ENCODE measurements around the gene ARHGEF9. TPM values are rescaled to one million over a fixed set of nuclear protein-coding genes. Genes with fewer than 3 reads are reported as not detected.
A peak's percentile ranks its signal among the peaks of the same experiment; 100 is the strongest.

Gene ARHGEF9
- polyA plus RNA-seq, 1 donor (not counting 4 experiments of a cell fraction or from before 2014, with no cell fraction given) = 16.0 TPM

DNA sequence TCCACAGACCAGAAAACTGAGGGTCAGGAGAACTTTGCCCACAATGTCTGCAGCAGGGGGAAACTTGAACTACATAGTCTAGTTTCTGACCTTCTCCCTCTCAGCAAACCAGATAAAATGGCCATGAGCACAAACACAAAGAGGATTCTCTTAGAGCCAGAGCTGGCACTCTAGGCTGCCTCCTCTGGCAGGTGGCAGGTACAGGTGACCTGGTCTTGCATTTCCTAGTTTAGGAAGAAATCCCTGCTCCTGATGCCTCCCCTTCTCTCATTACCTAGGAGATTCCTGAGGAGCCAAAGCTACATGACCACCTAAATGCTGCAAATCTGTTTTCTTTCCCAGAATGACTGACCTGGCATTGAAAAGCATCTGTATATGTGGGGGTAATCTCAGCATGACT is 45.1 kb downstream of the ARHGEF9 start:
- Histone ChIP-seq H3K4me3 (ENCODE audit: control insufficient read depth in 2 of 3, extremely low read depth in 1 of 3, insufficient read depth in 2 of 3, low read depth in 1 of 3, low read length in 3 of 3) (no peak overlapping the region), H3K4me1 (ENCODE audit: control insufficient read depth, extremely low read depth, insufficient read depth, low read length) (no peaks in the 10 kb centered on the region), H3K9ac (ENCODE audit: control insufficient read depth, extremely low read depth, insufficient read depth, low read length) (no peak overlapping the region), H3K27ac (ENCODE audit: control insufficient read depth, insufficient read depth, low read length) (no peak overlapping the region), H3K4me2 (ENCODE audit: control insufficient read depth, extremely low read depth, insufficient read depth, low read depth, low read length) (no peak overlapping the region), H3K9me3 (ENCODE audit: control insufficient read depth, low read depth, low read length) (no peaks in the 10 kb centered on the region), H3K79me2 (ENCODE audit: control insufficient read depth, insufficient read depth, low read length) (no peaks in the 10 kb centered on the region), H3K9me1 (ENCODE audit: control insufficient read depth, extremely low read depth, insufficient read depth, low read length) (no peaks in the 10 kb centered on the region), H3K27me3 (ENCODE audit: control insufficient read depth, extremely low read depth, insufficient read depth, low read length) (no peaks in the 10 kb centered on the region), H4K20me1 (ENCODE audit: control insufficient read depth, extremely low read depth, insufficient read depth, low read length) (no peaks in the 10 kb centered on the region), H3K36me3 (ENCODE audit: control insufficient read depth in 2 of 2, extremely low read depth in 1 of 2, insufficient read depth in 2 of 2, low read length in 2 of 2) (no peaks in the 10 kb centered on the region), H2AFZ (ENCODE audit: control insufficient read depth, low read length) (no peak overlapping the region)
- TF ChIP-seq, protein P1, sequence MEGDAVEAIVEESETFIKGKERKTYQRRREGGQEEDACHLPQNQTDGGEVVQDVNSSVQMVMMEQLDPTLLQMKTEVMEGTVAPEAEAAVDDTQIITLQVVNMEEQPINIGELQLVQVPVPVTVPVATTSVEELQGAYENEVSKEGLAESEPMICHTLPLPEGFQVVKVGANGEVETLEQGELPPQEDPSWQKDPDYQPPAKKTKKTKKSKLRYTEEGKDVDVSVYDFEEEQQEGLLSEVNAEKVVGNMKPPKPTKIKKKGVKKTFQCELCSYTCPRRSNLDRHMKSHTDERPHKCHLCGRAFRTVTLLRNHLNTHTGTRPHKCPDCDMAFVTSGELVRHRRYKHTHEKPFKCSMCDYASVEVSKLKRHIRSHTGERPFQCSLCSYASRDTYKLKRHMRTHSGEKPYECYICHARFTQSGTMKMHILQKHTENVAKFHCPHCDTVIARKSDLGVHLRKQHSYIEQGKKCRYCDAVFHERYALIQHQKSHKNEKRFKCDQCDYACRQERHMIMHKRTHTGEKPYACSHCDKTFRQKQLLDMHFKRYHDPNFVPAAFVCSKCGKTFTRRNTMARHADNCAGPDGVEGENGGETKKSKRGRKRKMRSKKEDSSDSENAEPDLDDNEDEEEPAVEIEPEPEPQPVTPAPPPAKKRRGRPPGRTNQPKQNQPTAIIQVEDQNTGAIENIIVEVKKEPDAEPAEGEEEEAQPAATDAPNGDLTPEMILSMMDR (optimal IDR thresholded peaks at IDR 0.05 in 1 of 3, IDR thresholded peaks at IDR 0.05 in 1 of 3, conservative IDR thresholded peaks at IDR 0.05 in 1 of 3; ENCODE audit: extremely low read depth in 1 of 3, insufficient read depth in 2 of 3, low read length in 3 of 3) = peak in 1 of 3 experiments; percentile 37
- no peak for TF ChIP-seq EZH2 (IDR thresholded peaks at IDR 0.05; ENCODE audit: low read length)
- dilution Hi-C loops (cut with MboI; ENCODE audit: extremely low pct_ligation_motif_present, low sequenced_read_pairs) = no loop called here
- DNase-seq (ENCODE audit: low read depth, low spot score) = no peak
- no peak for FAIRE-seq

DNA sequence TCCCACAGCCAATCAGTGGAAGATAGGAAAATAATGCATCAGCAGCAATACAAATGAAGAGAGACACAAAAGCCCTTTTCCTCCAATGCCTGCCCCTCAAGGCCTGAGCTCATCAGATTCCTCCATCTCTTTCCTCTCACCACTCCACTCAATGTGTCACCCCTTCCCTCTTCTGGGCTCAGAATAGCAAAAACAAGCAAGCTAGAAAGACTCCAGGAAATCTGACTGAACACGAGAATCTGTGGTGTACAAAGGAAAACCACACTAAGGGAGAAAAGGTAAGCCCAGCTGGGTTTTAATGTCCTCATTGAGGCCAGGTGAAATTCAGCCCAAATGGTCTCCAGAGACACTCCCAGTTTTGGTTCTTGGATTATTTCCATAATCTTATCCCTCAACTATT is 46.3 kb downstream of the ARHGEF9 start:
- Histone ChIP-seq H3K9me3 (ENCODE audit: control insufficient read depth, low read depth, low read length) (no peaks in the 10 kb centered on the region), H3K9ac (ENCODE audit: control insufficient read depth, extremely low read depth, insufficient read depth, low read length) (no peak overlapping the region), H2AFZ (ENCODE audit: control insufficient read depth, low read length) (no peak overlapping the region), H3K27ac (ENCODE audit: control insufficient read depth, insufficient read depth, low read length) (no peak overlapping the region), H3K9me1 (ENCODE audit: control insufficient read depth, extremely low read depth, insufficient read depth, low read length) (no peaks in the 10 kb centered on the region), H4K20me1 (ENCODE audit: control insufficient read depth, extremely low read depth, insufficient read depth, low read length) (no peaks in the 10 kb centered on the region), H3K27me3 (ENCODE audit: control insufficient read depth, extremely low read depth, insufficient read depth, low read length) (no peaks in the 10 kb centered on the region), H3K4me1 (ENCODE audit: control insufficient read depth, extremely low read depth, insufficient read depth, low read length) (no peaks in the 10 kb centered on the region), H3K79me2 (ENCODE audit: control insufficient read depth, insufficient read depth, low read length) (no peaks in the 10 kb centered on the region), H3K36me3 (ENCODE audit: control insufficient read depth in 2 of 2, extremely low read depth in 1 of 2, insufficient read depth in 2 of 2, low read length in 2 of 2) (no peaks in the 10 kb centered on the region), H3K4me2 (ENCODE audit: control insufficient read depth, extremely low read depth, insufficient read depth, low read depth, low read length) (no peak overlapping the region), H3K4me3 (ENCODE audit: control insufficient read depth in 2 of 3, extremely low read depth in 1 of 3, insufficient read depth in 2 of 3, low read depth in 1 of 3, low read length in 3 of 3) (no peak overlapping the region)
- DNase-seq (ENCODE audit: low read depth, low spot score) (no peak), FAIRE-seq (no peak)
- TF ChIP-seq, protein P1 (optimal IDR thresholded peaks at IDR 0.05 in 1 of 3, IDR thresholded peaks at IDR 0.05 in 1 of 3, conservative IDR thresholded peaks at IDR 0.05 in 1 of 3; ENCODE audit: extremely low read depth in 1 of 3, insufficient read depth in 2 of 3, low read length in 3 of 3) = no peak
- TF ChIP-seq EZH2 (IDR thresholded peaks at IDR 0.05; ENCODE audit: low read length) = no peak
- dilution Hi-C loops (cut with MboI; ENCODE audit: extremely low pct_ligation_motif_present, low sequenced_read_pairs) = no loop called here

Measured in keratinocyte (primary cell).